Left ventricle myocardium superior (tissue), 1 donor: ENCODE results near the gene LRRTM3. TPM values are rescaled to one million over a fixed set of nuclear protein-coding genes. Genes with fewer than 3 reads are reported as not detected.

Experiments
- ATAC-seq: fragments of 200-7000 bp; cut with Tn5 transposase; one replicate; pipeline ENCODE4 v1.9.1; 2020; ENCODE audit warnings: mild to moderate bottlenecking, moderate library complexity
- DNase-seq: peaks from one replicate; pipeline ENCODE4 v3.0.0-alpha.2; 2020
- intact Hi-C: fragments of 100-400 bp; cut with micrococcal nuclease; formaldehyde crosslinking; loops from one replicate; pipeline ENCODE4 v1.11.0; 2022
- total RNA-seq: library from RNA; stranded (reverse); fragmentation: NEBNext Ultra II Directional; extraction: Animal tissue kit (Norgen Biotek cat#: 25700); gene quantifications from one replicate; pipeline ENCODE4 v1.2.1, GENCODE V29; 2021
- donor health status: DM: no; HTN: yes; CAD: no; lungs with severe emphysema.

Gene LRRTM3
- total RNA-seq, 1 donor from 2014 or later = not detected

- no peak for ATAC-seq
- intact Hi-C loops = no loop called here
Observed at GRCh38 chr10:67005981-67006380, 80.1 kb downstream of the LRRTM3 start.

GRCh38 chr10:67011480-67011879 is 85.6 kb downstream of the LRRTM3 start:
- intact Hi-C loops = no loop called here
- ATAC-seq (no peak), DNase-seq (no peak)

More at GRCh38 chr10:67005981-67006380, 80.1 kb downstream of the LRRTM3 start:
- no peak for DNase-seq

GRCh38 chr10:67011981-67012380 is 86.1 kb downstream of the LRRTM3 start:
- intact Hi-C loops = no loop called here

GRCh38 chr10:67015225-67015624 is 89.4 kb downstream of the LRRTM3 start:
- intact Hi-C loops = no loop called here
- DNase-seq (no peak), ATAC-seq (no peak)

More at GRCh38 chr10:67011981-67012380, 86.1 kb downstream of the LRRTM3 start:
- ATAC-seq (no peak), DNase-seq (no peak)

- intact Hi-C loops = no loop called here
- ATAC-seq (no peak), DNase-seq (no peak)
Observed at GRCh38 chr10:67017218-67017617, 91.4 kb downstream of the LRRTM3 start.

GRCh38 chr10:67022099-67022498 is 96.3 kb downstream of the LRRTM3 start:
- ATAC-seq (no peak), DNase-seq (no peak)
- intact Hi-C loops = no loop called here

GRCh38 chr10:67033878-67034277 is 108.0 kb downstream of the LRRTM3 start:
- intact Hi-C loops = no loop called here
- ATAC-seq (no peak), DNase-seq (no peak)

GRCh38 chr10:67036808-67037207 is 111.0 kb downstream of the LRRTM3 start:
- intact Hi-C loops = no loop called here
- no peak for DNase-seq
- no peak for ATAC-seq

- intact Hi-C loops = no loop called here
Observed at GRCh38 chr10:67043041-67043440, 117.2 kb downstream of the LRRTM3 start.

GRCh38 chr10:67045404-67045803 is 119.6 kb downstream of the LRRTM3 start:
- ATAC-seq (no peak), DNase-seq (no peak)
- intact Hi-C loops = no loop called here

More at GRCh38 chr10:67043041-67043440, 117.2 kb downstream of the LRRTM3 start:
- ATAC-seq (no peak), DNase-seq (no peak)

- DNase-seq = no peak
Observed at GRCh38 chr10:67046507-67046906, 120.7 kb downstream of the LRRTM3 start.

GRCh38 chr10:67049988-67050387 is 124.2 kb downstream of the LRRTM3 start:
- intact Hi-C loops = no loop called here
- ATAC-seq = no peak

More at GRCh38 chr10:67046507-67046906, 120.7 kb downstream of the LRRTM3 start:
- ATAC-seq = no peak
- intact Hi-C loops = no loop called here

GRCh38 chr10:67050415-67050814 is 124.6 kb downstream of the LRRTM3 start:
- no peak for ATAC-seq
- intact Hi-C loops = no loop called here

More at GRCh38 chr10:67049988-67050387, 124.2 kb downstream of the LRRTM3 start:
- no peak for DNase-seq

GRCh38 chr10:67072654-67073053 is 146.8 kb downstream of the LRRTM3 start:
- intact Hi-C loops = no loop called here
- DNase-seq = no peak
- ATAC-seq = no peak

More at GRCh38 chr10:67050415-67050814, 124.6 kb downstream of the LRRTM3 start:
- no peak for DNase-seq

GRCh38 chr10:67075491-67075971 is 149.7 kb downstream of the LRRTM3 start:
- intact Hi-C loops = no loop called here
- ATAC-seq (peak; percentile 82), DNase-seq (no peak)

GRCh38 chr10:67076144-67076543 is 150.3 kb downstream of the LRRTM3 start:
- no peak for DNase-seq
- intact Hi-C loops = no loop called here
- peak; percentile 82 for ATAC-seq

GRCh38 chr10:67077376-67077775 is 151.5 kb downstream of the LRRTM3 start:
- intact Hi-C loops = no loop called here
- DNase-seq = no peak
- no peak for ATAC-seq

- ATAC-seq (no peak), DNase-seq (peak; percentile 40)
- intact Hi-C loops = no loop called here
Observed at GRCh38 chr10:67079126-67079525, 153.3 kb downstream of the LRRTM3 start.

GRCh38 chr10:67086327-67087134 is 160.7 kb downstream of the LRRTM3 start:
- intact Hi-C loops = no loop called here
- ATAC-seq (peak; percentile 75), DNase-seq (no peak)

- ATAC-seq = no peak
- no peak for DNase-seq
- intact Hi-C loops = no loop called here
Observed at GRCh38 chr10:67087135-67087425, 161.2 kb downstream of the LRRTM3 start.

GRCh38 chr10:67088036-67088435 is 162.2 kb downstream of the LRRTM3 start:
- DNase-seq (no peak), ATAC-seq (peak; percentile 61)
- intact Hi-C loops = no loop called here
